NCI-H526 (cell line): ENCODE results near the gene MFSD2A.
"Not testable (repeated sequence)": the region's sequence is repeated elsewhere in the genome, so short reads cannot be mapped to it uniquely, and the experiment has no call there.

Experiments used
- DNase-seq, 2 experiments: peaks; one replicate each; lab custom pipeline; 2025; lab: John Stamatoyannopoulos, UW

The MFSD2A gene

GRCh38 chr1:39940980-39941871, 13.7 kb upstream of the MFSD2A start:
- DNase-seq = no peak

- DNase-seq = no peak
Observed at GRCh38 chr1:39943471-39944290, 11.3 kb upstream of the MFSD2A start.

- DNase-seq = no peak
Observed at GRCh38 chr1:39944410-39945112, 10.4 kb upstream of the MFSD2A start.

- no peak for DNase-seq
Observed at GRCh38 chr1:39946216-39946615, 8.7 kb upstream of the MFSD2A start.

- no peak for DNase-seq
Observed at GRCh38 chr1:39947260-39947659, 7.7 kb upstream of the MFSD2A start.

GRCh38 chr1:39949891-39950290, 5.1 kb upstream of the MFSD2A start:
- no peak for DNase-seq

- no peak for DNase-seq
Observed at GRCh38 chr1:39951926-39952325, 3.0 kb upstream of the MFSD2A start.

- peak; percentile 16 to 62 for DNase-seq
Observed at GRCh38 chr1:39952359-39953110, 2.4 kb upstream of the MFSD2A start.

GRCh38 chr1:39954324-39954869, 548 bp upstream of the MFSD2A start:
- DNase-seq = no peak

- DNase-seq = peak; percentile 65 to 89
Observed at GRCh38 chr1:39955547-39956539, 898 bp downstream of the MFSD2A start.

GRCh38 chr1:39957299-39958015, 2.5 kb downstream of the MFSD2A start:
- DNase-seq = no peak

GRCh38 chr1:39958403-39959200, 3.7 kb downstream of the MFSD2A start:
- DNase-seq = no peak

GRCh38 chr1:39959651-39960333, 4.8 kb downstream of the MFSD2A start:
- DNase-seq = no peak

GRCh38 chr1:39960431-39960958, 5.5 kb downstream of the MFSD2A start:
- peak in 1 of 2 experiments; percentile 43 for DNase-seq

GRCh38 chr1:39962450-39962825, 7.5 kb downstream of the MFSD2A start:
- DNase-seq = no peak

GRCh38 chr1:39962964-39963363, 8.0 kb downstream of the MFSD2A start:
- DNase-seq = not testable (repeated sequence)

GRCh38 chr1:39964552-39964951, 9.6 kb downstream of the MFSD2A start:
- DNase-seq = no peak

GRCh38 chr1:39965044-39965443, 10.1 kb downstream of the MFSD2A start:
- DNase-seq = no peak
